Kidney (tissue), 14 donors: ENCODE results near the gene IL3. TPM values are rescaled to one million over a fixed set of nuclear protein-coding genes. Genes with fewer than 3 reads are reported as not detected.

Source experiments
- DNase-seq, 5 donors: peaks; one replicate each; pipeline ENCODE4 v3.0.0-alpha.2; 2013 to 2020
- FAIRE-seq: peaks from 2 replicates; lab custom pipeline; 2012; peaks lifted over from hg19 to GRCh38; lab: Jason Lieb, UNC
- H3K27ac ChIP-seq, 2 donors: one replicate each; pipeline ENCODE4 v1.7.0; 2013; ENCODE audit warnings: low read depth in 2 of 2, low read length in 2 of 2, inconsistent platforms in 1 of 2
- H3K27me3 ChIP-seq: one replicate; pipeline ENCODE4 v1.7.1; 2013; ENCODE audit warnings: low read length, inconsistent platforms; ENCODE audit not compliant: control insufficient read depth, insufficient read depth
- H3K36me3 ChIP-seq, 3 donors: one replicate each; pipeline versions ENCODE4 v1.7.0 to v1.7.1; 2013; ENCODE audit warnings: low read length in 3 of 3, control low read depth in 1 of 3, inconsistent platforms in 1 of 3; ENCODE audit not compliant: insufficient read depth in 3 of 3, control insufficient read depth in 2 of 3
- H3K4me1 ChIP-seq, 3 donors: one replicate each; pipeline versions ENCODE4 v1.7.0 to v1.7.1; 2013; ENCODE audit warnings: low read length in 3 of 3, inconsistent platforms in 1 of 3, low read depth in 1 of 3; ENCODE audit not compliant: control insufficient read depth in 2 of 3, insufficient read depth in 2 of 3
- H3K4me3 ChIP-seq, 3 donors: one replicate each; pipeline versions ENCODE4 v1.7.0 to v1.8.1; 2013; ENCODE audit warnings: low read length in 3 of 3, control low read depth in 1 of 3, inconsistent platforms in 1 of 3
- H3K9ac ChIP-seq, 3 donors: one replicate each; pipeline versions ENCODE4 v1.7.0 to v1.7.1; 2013; ENCODE audit warnings: low read length in 3 of 3, control low read depth in 1 of 3, inconsistent platforms in 1 of 3
- H3K9me3 ChIP-seq, 3 donors: one replicate each; pipeline versions ENCODE4 v1.7.0 to v1.7.1; 2013; ENCODE audit warnings: low read length in 3 of 3, control low read depth in 1 of 3, inconsistent platforms in 1 of 3; ENCODE audit not compliant: control insufficient read depth in 2 of 3, insufficient read depth in 1 of 3
- CTCF ChIP-seq: IDR thresholded peaks from 3 replicates; pipeline ENCODE4 v1.5.1; 2012; ENCODE audit warnings: mild to moderate bottlenecking, moderate library complexity, borderline replicate concordance; ENCODE audit not compliant: insufficient read depth; ENCODE audit errors: extremely low read depth
- intact Hi-C: fragments of 100-400 bp; cut with DNase I; formaldehyde crosslinking; loops from one replicate; pipeline ENCODE4 v1.11.1; 2022
- polyA plus RNA-seq: library from polyadenylated mRNA; stranded (reverse); fragments of 350-450 nt; fragmentation: Illumina TruSeq; extraction: RNeasy Lipid Tissue Mini Kit (QIAGEN cat#74804); gene quantifications from one replicate; pipeline ENCODE4 v1.2.3, GENCODE V29; 2014; ENCODE audit warnings: low read depth, low replicate concordance; ENCODE audit not compliant: insufficient read depth
- total RNA-seq: library from RNA; stranded (reverse); fragmentation: NEBNext Ultra II Directional; extraction: Animal tissue kit (Norgen Biotek cat#: 25700); gene quantifications from one replicate; pipeline ENCODE4 v1.2.1, GENCODE V29; 2021
- donor health status: control.
- donor health status: control.
- donor health status: control.
- donor health status: control.
- donor health status: control.
- donor health status: DM: yes; HTN: yes; CAD: no.
- donor health status: Normal renal cell carcinoma (clear cell type).

Gene IL3
- total and polyA plus RNA-seq, 2 donors from 2014 or later, result not detected

GRCh38 chr5:132093271-132093670 is 32.8 kb downstream of the IL3 start:
- Histone ChIP-seq H3K9ac (no peak overlapping the region), H3K9me3 (no peaks in the 10 kb centered on the region), H3K27me3 (no peaks in the 10 kb centered on the region), H3K4me1 (no peaks in the 10 kb centered on the region), H3K4me3 (no peak overlapping the region), H3K27ac (no peak overlapping the region), H3K36me3 (no peaks in the 10 kb centered on the region)
- TF ChIP-seq CTCF, result no peak
- intact Hi-C loops, result no loop called here
- FAIRE-seq (no peak), DNase-seq (no peak)

GRCh38 chr5:132094393-132095076 is 34.1 kb downstream of the IL3 start:
- H3K4me3 ChIP-seq, result no peak overlapping the region
- no peaks in the 10 kb centered on the region for H3K36me3 ChIP-seq
- H3K4me1 ChIP-seq, result no peaks in the 10 kb centered on the region
- H3K9ac ChIP-seq, result no peak overlapping the region
- intact Hi-C loops, result no loop called here
- no peak for FAIRE-seq
- H3K9me3 ChIP-seq, result no peaks in the 10 kb centered on the region
- no peak overlapping the region for H3K27ac ChIP-seq
- no peaks in the 10 kb centered on the region for H3K27me3 ChIP-seq
- peak in 1 of 5 donors; percentile 9 for DNase-seq
- no peak for TF ChIP-seq CTCF

- DNase-seq, result no peak
- H3K36me3 ChIP-seq, result no peaks in the 10 kb centered on the region
- H3K27ac ChIP-seq, result no peak overlapping the region
- no peak overlapping the region for H3K4me3 ChIP-seq
- no peaks in the 10 kb centered on the region for H3K9me3 ChIP-seq
- FAIRE-seq, result no peak
- H3K9ac ChIP-seq, result no peak overlapping the region
- intact Hi-C loops, result no loop called here
- H3K4me1 ChIP-seq, result no peaks in the 10 kb centered on the region
- no peaks in the 10 kb centered on the region for H3K27me3 ChIP-seq
- TF ChIP-seq CTCF, result no peak
These were observed 34.6 kb downstream of the IL3 start for GRCh38 chr5:132095077-132095410.
